PC-9 (cell line): ENCODE data around the gene CD4. TPM values are rescaled to one million over a fixed set of nuclear protein-coding genes. Genes with fewer than 3 reads are reported as not detected.

Experiments
- BruUV-seq: library from RNA; stranded (reverse); fragments of 400-500 nt; replicated peaks from 2 replicates; lab custom pipeline; 2021; lab: Mats Ljungman, UMichigan
- CTCF ChIA-PET: fragments of 300-600 bp; sonication (Branson Sonifier 250); formaldehyde crosslinking; loops from one replicate; lab custom pipeline; 2022; ENCODE audit warnings: antibody characterized with exemption; lab: Charles Lee
- POLR2A ChIA-PET: fragments of 300-600 bp; sonication (Branson Sonifier 250); formaldehyde crosslinking; loops from one replicate; lab custom pipeline; 2022; ENCODE audit warnings: antibody characterized with exemption; ENCODE audit not compliant: unreplicated experiment; lab: Charles Lee
- DNase-seq, 2 experiments: peaks; one replicate each; pipeline versions ENCODE4 v3.0.0 to v3.0.0-alpha.2; 2015 to 2022; ENCODE audit warnings: mixed read lengths in 1 of 2
- H2AFZ ChIP-seq: fragments of 200-600 bp; sonication (generic); 2 replicates; pipeline ENCODE4 v1.8.1; 2017; ENCODE audit warnings: antibody characterized with exemption
- H3F3A ChIP-seq: fragments of 200-600 bp; sonication (generic); 2 replicates; pipeline ENCODE4 v1.8.1; 2017; ENCODE audit warnings: antibody characterized with exemption, mild to moderate bottlenecking, low read depth; ENCODE audit not compliant: insufficient read depth
- H3K27ac ChIP-seq: fragments of 200-600 bp; sonication (generic); 2 replicates; pipeline ENCODE4 v1.6.1; 2016; ENCODE audit warnings: mixed run types
- H3K27me3 ChIP-seq: fragments of 200-600 bp; sonication (generic); 2 replicates; pipeline ENCODE4 v1.6.1; 2016; ENCODE audit warnings: low read depth, mixed run types; ENCODE audit not compliant: insufficient read depth
- H3K36me3 ChIP-seq: fragments of 200-600 bp; sonication (generic); 2 replicates; pipeline ENCODE4 v1.6.1; 2016; ENCODE audit warnings: low read depth, mixed run types
- H3K4me1 ChIP-seq: fragments of 200-600 bp; sonication (generic); replicated peaks from 2 replicates; pipeline ENCODE4 v1.6.1; 2016; ENCODE audit warnings: mixed run types; ENCODE audit not compliant: insufficient read depth
- H3K4me2 ChIP-seq: fragments of 200-600 bp; sonication (generic); 2 replicates; pipeline ENCODE4 v1.6.1; 2017; ENCODE audit warnings: mixed run types
- H3K4me3 ChIP-seq: fragments of 200-600 bp; sonication (generic); 2 replicates; pipeline ENCODE4 v1.6.1; 2016; ENCODE audit warnings: mixed run types
- H3K79me2 ChIP-seq: fragments of 200-600 bp; sonication (generic); 2 replicates; pipeline ENCODE4 v1.6.1; 2017; ENCODE audit warnings: low read depth, mixed run types
- H3K9me2 ChIP-seq: fragments of 200-600 bp; sonication (generic); 2 replicates; pipeline ENCODE4 v1.8.1; 2017; ENCODE audit warnings: mild to moderate bottlenecking; ENCODE audit not compliant: insufficient read depth
- H3K9me3 ChIP-seq: fragments of 200-600 bp; sonication (generic); 2 replicates; pipeline ENCODE4 v1.8.1; 2016; ENCODE audit warnings: low read depth; ENCODE audit not compliant: insufficient read depth
- H4K20me1 ChIP-seq: fragments of 200-600 bp; sonication (generic); 2 replicates; pipeline ENCODE4 v1.8.1; 2017; ENCODE audit not compliant: insufficient read depth
- EZH2 ChIP-seq: fragments of 200-600 bp; sonication (generic); IDR thresholded peaks from 2 replicates; pipeline ENCODE4 v1.8.0; 2017; ENCODE audit warnings: antibody characterized with exemption, low read depth
- intact Hi-C: fragments of 100-400 bp; cut with micrococcal nuclease; formaldehyde crosslinking; loops from one replicate; pipeline ENCODE4 v1.10.0; 2022; ENCODE audit not compliant: unreplicated experiment
- total RNA-seq: library from RNA; stranded (reverse); gene quantifications from 2 replicates; pipeline ENCODE4 v1.2.3, GENCODE V29; 2021
- TF ChIP-seq, protein P1 (sequence below): fragments of 200-600 bp; sonication (generic); conservative IDR thresholded peaks from 2 replicates; pipeline ENCODE4 v1.6.1; 2017; ENCODE audit warnings: mixed run types, antibody characterized with exemption, mild to moderate bottlenecking, moderate library complexity

The CD4 gene
- total RNA-seq, 1 experiment from 2014 or later = 1.0 TPM

DNA sequence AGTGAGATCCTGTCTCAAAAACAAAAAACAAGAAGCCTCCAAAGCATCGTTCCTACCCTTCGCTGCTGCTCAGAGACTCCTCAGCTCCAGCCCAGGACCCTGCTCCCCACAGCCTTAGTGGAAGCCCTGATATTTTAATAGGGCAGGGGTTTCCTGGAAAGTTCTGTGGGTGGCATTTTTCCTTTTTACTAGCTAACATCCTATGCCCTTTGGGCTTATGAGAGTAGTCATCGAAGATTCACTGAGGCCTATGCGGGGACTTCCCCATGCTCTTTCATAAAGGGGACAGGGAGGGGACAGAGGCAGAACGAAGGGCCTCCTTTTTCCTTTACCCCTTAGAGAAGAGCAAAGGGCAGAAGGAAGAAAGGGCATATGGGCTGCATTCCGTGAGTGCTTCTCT, 8.8 kb upstream of the CD4 start:
- H3F3A ChIP-seq = peaks cover 7% of the 10 kb centered on the region; the same call in 1 of the 2 replicates
- H3K9me3 ChIP-seq = no peaks in the 10 kb centered on the region
- H3K36me3 ChIP-seq = no peaks in the 10 kb centered on the region
- no peak overlapping the region for H3K4me3 ChIP-seq
- TF ChIP-seq EZH2 = no peak
- TF ChIP-seq, protein P1, sequence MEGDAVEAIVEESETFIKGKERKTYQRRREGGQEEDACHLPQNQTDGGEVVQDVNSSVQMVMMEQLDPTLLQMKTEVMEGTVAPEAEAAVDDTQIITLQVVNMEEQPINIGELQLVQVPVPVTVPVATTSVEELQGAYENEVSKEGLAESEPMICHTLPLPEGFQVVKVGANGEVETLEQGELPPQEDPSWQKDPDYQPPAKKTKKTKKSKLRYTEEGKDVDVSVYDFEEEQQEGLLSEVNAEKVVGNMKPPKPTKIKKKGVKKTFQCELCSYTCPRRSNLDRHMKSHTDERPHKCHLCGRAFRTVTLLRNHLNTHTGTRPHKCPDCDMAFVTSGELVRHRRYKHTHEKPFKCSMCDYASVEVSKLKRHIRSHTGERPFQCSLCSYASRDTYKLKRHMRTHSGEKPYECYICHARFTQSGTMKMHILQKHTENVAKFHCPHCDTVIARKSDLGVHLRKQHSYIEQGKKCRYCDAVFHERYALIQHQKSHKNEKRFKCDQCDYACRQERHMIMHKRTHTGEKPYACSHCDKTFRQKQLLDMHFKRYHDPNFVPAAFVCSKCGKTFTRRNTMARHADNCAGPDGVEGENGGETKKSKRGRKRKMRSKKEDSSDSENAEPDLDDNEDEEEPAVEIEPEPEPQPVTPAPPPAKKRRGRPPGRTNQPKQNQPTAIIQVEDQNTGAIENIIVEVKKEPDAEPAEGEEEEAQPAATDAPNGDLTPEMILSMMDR = no peak
- no TSS peak for BruUV-seq
- H2AFZ ChIP-seq = no peak overlapping the region
- no peaks in the 10 kb centered on the region for H3K9me2 ChIP-seq
- POLR2A ChIA-PET = no interaction called here
- H4K20me1 ChIP-seq = no peaks in the 10 kb centered on the region
- H3K4me2 ChIP-seq = no peak overlapping the region
- H3K79me2 ChIP-seq = no peaks in the 10 kb centered on the region
- H3K4me1 ChIP-seq = no peaks in the 10 kb centered on the region
- CTCF ChIA-PET = interaction anchor here (0.5 to 1.1 kb wide), 5 partner anchors 22 to 87 kb away, joined by 3 to 6 read pairs (median 4); partner anchors contain the start of gene MLF2
- DNase-seq = no peak
- H3K27ac ChIP-seq = no peak overlapping the region
- H3K27me3 ChIP-seq = no peaks in the 10 kb centered on the region
- intact Hi-C loops = no loop called here

DNA sequence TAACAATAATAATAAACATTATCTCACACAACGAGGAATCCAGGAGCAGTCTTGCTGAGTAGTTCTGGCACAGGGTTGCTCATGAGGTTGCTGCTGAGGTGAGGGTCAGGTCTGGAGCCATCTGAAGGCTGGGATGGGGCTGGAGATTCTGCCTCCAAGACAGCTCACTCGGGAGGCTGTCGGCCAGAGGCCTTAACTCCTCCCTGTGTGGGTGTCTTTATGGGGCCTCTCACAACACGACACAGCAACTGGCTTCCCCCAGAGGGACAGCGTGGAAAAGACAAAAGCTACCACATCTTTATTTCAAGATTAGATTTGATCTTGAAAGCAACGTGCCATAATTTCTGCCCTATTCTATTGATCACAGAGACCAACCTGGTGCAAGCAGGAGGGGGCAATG, 7.2 kb upstream of the CD4 start:
- intact Hi-C loops = no loop called here
- Histone ChIP-seq H3K9me3 (no peaks in the 10 kb centered on the region), H3K27ac (no peak overlapping the region), H3K4me3 (no peak overlapping the region), H3K4me2 (no peak overlapping the region), H3K9me2 (no peaks in the 10 kb centered on the region), H3K36me3 (no peaks in the 10 kb centered on the region), H3F3A (peaks cover 7% of the 10 kb centered on the region; the same call in 1 of the 2 replicates), H2AFZ (no peak overlapping the region), H3K79me2 (no peaks in the 10 kb centered on the region), H3K27me3 (no peaks in the 10 kb centered on the region), H4K20me1 (no peaks in the 10 kb centered on the region), H3K4me1 (no peaks in the 10 kb centered on the region)
- no peak for DNase-seq
- TF ChIP-seq, protein P1 = no peak
- no peak for TF ChIP-seq EZH2
- ChIA-PET CTCF (no interaction called here), POLR2A (no interaction called here)
- BruUV-seq = no TSS peak

- peaks cover 7% of the 10 kb centered on the region; the same call in 1 of the 2 replicates for H3F3A ChIP-seq
- no peaks in the 10 kb centered on the region for H4K20me1 ChIP-seq
- H2AFZ ChIP-seq = no peak overlapping the region
- no peaks in the 10 kb centered on the region for H3K27me3 ChIP-seq
- intact Hi-C loops = no loop called here
- H3K27ac ChIP-seq = no peak overlapping the region
- no TSS peak for BruUV-seq
- no peaks in the 10 kb centered on the region for H3K9me2 ChIP-seq
- no peak overlapping the region for H3K4me2 ChIP-seq
- ChIA-PET CTCF (interaction anchor here (0.5 kb wide), 1 partner anchor 40 kb away, joined by 4 read pairs; no protein-coding TSS in a partner anchor), POLR2A (interaction anchor here (0.6 kb wide), 1 partner anchor 10 kb away, joined by 5 read pairs; no protein-coding TSS in a partner anchor)
- DNase-seq = no peak
- H3K4me1 ChIP-seq = no peaks in the 10 kb centered on the region
- TF ChIP-seq, protein P1 = no peak
- TF ChIP-seq EZH2 = no peak
- no peak overlapping the region for H3K4me3 ChIP-seq
- H3K36me3 ChIP-seq = no peaks in the 10 kb centered on the region
- no peaks in the 10 kb centered on the region for H3K79me2 ChIP-seq
- no peaks in the 10 kb centered on the region for H3K9me3 ChIP-seq
Observed at GRCh38 chr12:6782850-6783566, 6.3 kb upstream of the CD4 start.
